GM06990 (cell line): Measurements from ENCODE around the gene NAA80.

Experiments
- DNase-seq: peaks from one replicate; pipeline ENCODE4 v3.0.0-alpha.2; 2011; ENCODE audit not compliant: insufficient read length; ENCODE audit errors: extremely low read depth
- H3K27me3 ChIP-seq: replicated peaks from 2 replicates; pipeline ENCODE4 v1.6.0; 2011; ENCODE audit warnings: low read length; ENCODE audit not compliant: control insufficient read depth, insufficient read depth
- H3K36me3 ChIP-seq: 2 replicates; pipeline ENCODE4 v1.5.1; 2011; ENCODE audit warnings: low read length; ENCODE audit not compliant: control insufficient read depth, insufficient read depth
- H3K4me3 ChIP-seq: replicated peaks from 2 replicates; pipeline ENCODE4 v1.5.1; 2011; ENCODE audit warnings: low read depth, mild to moderate bottlenecking, control low read depth, low read length
- CTCF ChIP-seq: IDR thresholded peaks from 2 replicates; pipeline ENCODE4 v1.5.1; 2011; ENCODE audit warnings: low read length, control low read depth, mild to moderate bottlenecking, inconsistent platforms; ENCODE audit not compliant: insufficient read depth, poor library complexity, severe bottlenecking

Gene NAA80

GRCh38 chr3:50296721-50297383 lies 2.4 kb downstream of the NAA80 start:
- no peak for TF ChIP-seq CTCF
- DNase-seq, result no peak
- Histone ChIP-seq H3K36me3 (no peaks in the 10 kb centered on the region), H3K27me3 (no peaks in the 10 kb centered on the region), H3K4me3 (no peak overlapping the region)

GRCh38 chr3:50295553-50296431 lies 3.4 kb downstream of the NAA80 start:
- H3K4me3 ChIP-seq, result no peak overlapping the region
- no peak for DNase-seq
- no peaks in the 10 kb centered on the region for H3K27me3 ChIP-seq
- TF ChIP-seq CTCF, result no peak
- H3K36me3 ChIP-seq, result no peaks in the 10 kb centered on the region

- DNase-seq, result no peak
- Histone ChIP-seq H3K4me3 (no peak overlapping the region), H3K27me3 (no peaks in the 10 kb centered on the region), H3K36me3 (peaks cover 6% of the 10 kb centered on the region)
- no peak for TF ChIP-seq CTCF
Observed at GRCh38 chr3:50294492-50295403, 4.5 kb downstream of the NAA80 start.

- no peak overlapping the region for H3K4me3 ChIP-seq
- TF ChIP-seq CTCF, result no peak
- H3K27me3 ChIP-seq, result no peaks in the 10 kb centered on the region
- peaks cover 12% of the 10 kb centered on the region for H3K36me3 ChIP-seq
- DNase-seq, result no peak
Observed at GRCh38 chr3:50294089-50294488, 5.1 kb downstream of the NAA80 start.

GRCh38 chr3:50293079-50293801 lies 6.0 kb downstream of the NAA80 start:
- no peak for DNase-seq
- Histone ChIP-seq H3K4me3 (peak overlapping the region; percentile 64), H3K36me3 (peaks cover 20% of the 10 kb centered on the region), H3K27me3 (no peaks in the 10 kb centered on the region)
- TF ChIP-seq CTCF, result no peak
